Measurements from ENCODE around the gene HCN2. TPM values are rescaled to one million over a fixed set of nuclear protein-coding genes. Genes with fewer than 3 reads are reported as not detected.
"Not testable (repeated sequence)": the region's sequence is repeated elsewhere in the genome, so short reads cannot be mapped to it uniquely, and the experiment has no call there.

The HCN2 gene
- total and polyA plus RNA-seq, 9 of the 15 experiments (the other 6 are each of a cell fraction or from before 2014, with no cell fraction given), result 0.29 to 4.2 (median 0.82) TPM; not detected in 2

DNA sequence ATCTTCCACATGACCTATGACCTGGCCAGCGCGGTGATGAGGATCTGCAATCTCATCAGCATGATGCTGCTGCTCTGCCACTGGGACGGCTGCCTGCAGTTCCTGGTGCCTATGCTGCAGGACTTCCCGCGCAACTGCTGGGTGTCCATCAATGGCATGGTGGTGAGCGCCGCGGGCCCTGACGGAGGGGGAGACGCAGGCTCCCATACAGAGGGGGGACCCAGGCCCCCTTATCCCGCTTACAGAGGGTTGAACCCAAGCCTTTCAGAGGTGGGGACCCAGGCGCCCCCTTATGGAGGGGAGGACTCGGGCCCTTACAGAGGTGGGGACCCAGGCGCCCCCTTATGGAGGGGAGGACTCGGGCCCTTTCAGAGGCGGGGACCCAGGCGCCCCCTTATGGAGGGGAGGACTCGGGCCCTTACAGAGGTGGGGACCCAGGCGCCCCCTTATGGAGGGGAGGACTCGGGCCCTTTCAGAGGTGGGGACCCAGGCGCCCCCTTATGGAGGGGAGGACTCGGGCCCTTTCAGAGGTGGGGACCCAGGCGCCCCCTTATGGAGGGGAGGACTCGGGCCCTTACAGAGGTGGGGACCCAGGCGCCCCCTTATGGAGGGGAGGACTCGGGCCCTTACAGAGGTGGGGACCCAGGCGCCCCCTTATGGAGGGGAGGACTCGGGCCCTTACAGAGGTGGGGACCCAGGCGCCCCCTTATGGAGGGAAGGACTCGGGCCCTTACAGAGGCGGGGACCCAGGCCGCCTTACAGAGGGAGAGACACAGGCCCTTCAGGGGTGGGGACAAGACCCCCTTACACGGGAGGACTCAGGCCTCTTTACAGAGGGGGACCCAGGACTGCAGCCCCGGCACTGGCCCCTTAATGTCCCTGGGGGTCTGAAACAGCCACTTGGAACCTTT is 15.6 kb downstream of the HCN2 start (continued):
- TF ChIP-seq SP2 (IDR thresholded peaks at IDR 0.05; ENCODE audit: extremely low read depth, low read depth, low read length, poor library complexity, severe bottlenecking) (peak; percentile 89), SMAD3 (CRISPR knock-in tag; conservative IDR thresholded peaks at IDR 0.05) (0 out of 2 replicates have a peak, but pooled peaks have one; percentile 40), ZNF165 (CRISPR knock-in tag; IDR thresholded peaks at IDR 0.05; ENCODE audit: borderline replicate concordance) (peak; percentile 22; the same call in 1 of the 2 replicates), POU5F1 (IDR thresholded peaks at IDR 0.05; ENCODE audit: borderline replicate concordance, low read depth, low read length, partially characterized antibody) (peak; percentile 16), CCAR2 (IDR thresholded peaks at IDR 0.05; ENCODE audit: low read depth, low read length) (0 out of 2 replicates have a peak, but pooled peaks have one; percentile 84), CREB3L1 (IDR thresholded peaks at IDR 0.05; ENCODE audit: borderline replicate concordance, low read depth) (peak; percentile 38; the same call in 1 of the 2 replicates), RBFOX2 (IDR thresholded peaks at IDR 0.05; ENCODE audit: low read depth, low read length) (peak; percentile 74), ZNF263 (CRISPR knock-in tag; IDR thresholded peaks at IDR 0.05; ENCODE audit: borderline replicate concordance) (peak; percentile 27; the same call in 1 of the 2 replicates), KAT2B (IDR thresholded peaks at IDR 0.05; ENCODE audit: low read depth, low read length) (peak; percentile 100), MBD2 (IDR thresholded peaks at IDR 0.05; ENCODE audit: borderline replicate concordance, low read depth) (peak; percentile 86), CBX3 (IDR thresholded peaks at IDR 0.05; ENCODE audit: borderline replicate concordance in 1 of 2, low read length in 2 of 2) (peak in 1 of 2 experiments; percentile 57; a peak in 1 of 3 replicates), PTBP1 (IDR thresholded peaks at IDR 0.05; ENCODE audit: low read depth, low read length) (peak; percentile 81; the same call in 1 of the 2 replicates)
- TF ChIP-seq, protein P1, sequence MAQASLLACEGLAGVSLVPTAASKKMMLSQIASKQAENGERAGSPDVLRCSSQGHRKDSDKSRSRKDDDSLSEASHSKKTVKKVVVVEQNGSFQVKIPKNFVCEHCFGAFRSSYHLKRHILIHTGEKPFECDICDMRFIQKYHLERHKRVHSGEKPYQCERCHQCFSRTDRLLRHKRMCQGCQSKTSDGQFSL (CRISPR knock-in tag; IDR thresholded peaks at IDR 0.05), result not testable (repeated sequence)
- TF ChIP-seq, protein P1 (tag; IDR thresholded peaks at IDR 0.05), result peak in 1 of 2 experiments; percentile 67; a peak in 1 of 4 replicates
- TF ChIP-seq, protein P2, sequence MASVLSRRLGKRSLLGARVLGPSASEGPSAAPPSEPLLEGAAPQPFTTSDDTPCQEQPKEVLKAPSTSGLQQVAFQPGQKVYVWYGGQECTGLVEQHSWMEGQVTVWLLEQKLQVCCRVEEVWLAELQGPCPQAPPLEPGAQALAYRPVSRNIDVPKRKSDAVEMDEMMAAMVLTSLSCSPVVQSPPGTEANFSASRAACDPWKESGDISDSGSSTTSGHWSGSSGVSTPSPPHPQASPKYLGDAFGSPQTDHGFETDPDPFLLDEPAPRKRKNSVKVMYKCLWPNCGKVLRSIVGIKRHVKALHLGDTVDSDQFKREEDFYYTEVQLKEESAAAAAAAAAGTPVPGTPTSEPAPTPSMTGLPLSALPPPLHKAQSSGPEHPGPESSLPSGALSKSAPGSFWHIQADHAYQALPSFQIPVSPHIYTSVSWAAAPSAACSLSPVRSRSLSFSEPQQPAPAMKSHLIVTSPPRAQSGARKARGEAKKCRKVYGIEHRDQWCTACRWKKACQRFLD (CRISPR knock-in tag; IDR thresholded peaks at IDR 0.05), result 0 out of 2 replicates have a peak, but pooled peaks have one; percentile 43
